ENCODE measurements around the gene SGK1.
A peak's percentile ranks its signal among the peaks of the same experiment; 100 is the strongest.
"Not testable (repeated sequence)": the region's sequence is repeated elsewhere in the genome, so short reads cannot be mapped to it uniquely, and the experiment has no call there.

The SGK1 gene

DNA sequence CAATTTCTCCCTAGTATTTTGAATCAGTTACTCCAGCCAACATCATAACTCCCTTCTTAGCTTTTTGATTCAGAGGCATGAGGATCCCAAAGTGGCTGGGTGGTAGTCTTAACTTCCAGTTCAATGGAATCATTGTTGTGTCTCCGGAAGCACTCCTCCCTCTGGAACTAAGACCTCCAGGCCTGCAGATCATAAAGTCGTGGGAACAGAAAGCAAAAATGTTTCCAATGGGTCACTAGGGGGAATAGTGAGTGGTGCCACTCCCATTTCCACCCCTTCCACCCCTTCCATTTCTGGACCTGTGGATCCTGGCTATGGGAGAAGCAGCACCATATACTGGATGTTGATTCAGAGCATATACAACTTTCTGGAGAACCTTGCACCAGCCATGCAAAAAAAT, 130.8 kb downstream of the SGK1 start:
- no peak for DNase-seq (ENCODE audit: low spot score)

DNA sequence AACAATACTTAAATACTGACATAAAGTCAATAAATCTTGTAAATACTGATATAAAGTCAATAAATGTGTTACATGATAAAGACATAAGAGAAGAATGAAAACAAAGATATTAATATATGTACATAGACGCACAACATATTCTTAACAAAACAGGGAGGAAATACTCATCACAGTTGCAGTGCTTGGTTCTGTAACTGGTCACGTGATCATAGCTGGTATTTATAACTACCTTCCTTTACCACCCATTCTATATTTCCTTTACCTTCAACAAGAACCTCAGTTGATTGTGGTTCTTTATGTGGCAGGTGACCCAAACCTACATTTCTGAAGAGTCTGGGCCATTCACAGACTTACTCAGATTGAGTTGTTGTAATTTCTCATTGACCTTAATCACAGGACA, 131.6 kb downstream of the SGK1 start:
- no peak for DNase-seq (ENCODE audit: low spot score)

DNA sequence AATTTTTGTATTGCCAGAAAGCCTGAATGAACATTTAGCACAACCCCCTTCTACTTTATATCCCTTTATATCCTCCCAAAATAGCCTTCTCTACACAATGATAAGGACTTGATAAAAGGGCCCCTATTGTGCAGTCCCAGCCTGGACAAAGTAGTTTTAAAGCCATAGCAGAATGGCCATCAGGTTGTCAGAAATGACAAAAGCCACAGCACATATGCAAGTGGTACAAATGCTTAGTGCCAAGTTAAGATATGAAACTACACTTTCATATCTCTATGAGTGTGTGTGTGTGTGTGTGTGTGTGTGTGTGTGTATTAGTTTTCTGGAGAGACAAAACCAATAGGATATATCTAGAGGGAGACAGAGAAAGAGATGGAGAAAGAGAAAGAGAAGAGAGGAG, 132.6 kb downstream of the SGK1 start:
- no peak for DNase-seq (ENCODE audit: low spot score)

DNA sequence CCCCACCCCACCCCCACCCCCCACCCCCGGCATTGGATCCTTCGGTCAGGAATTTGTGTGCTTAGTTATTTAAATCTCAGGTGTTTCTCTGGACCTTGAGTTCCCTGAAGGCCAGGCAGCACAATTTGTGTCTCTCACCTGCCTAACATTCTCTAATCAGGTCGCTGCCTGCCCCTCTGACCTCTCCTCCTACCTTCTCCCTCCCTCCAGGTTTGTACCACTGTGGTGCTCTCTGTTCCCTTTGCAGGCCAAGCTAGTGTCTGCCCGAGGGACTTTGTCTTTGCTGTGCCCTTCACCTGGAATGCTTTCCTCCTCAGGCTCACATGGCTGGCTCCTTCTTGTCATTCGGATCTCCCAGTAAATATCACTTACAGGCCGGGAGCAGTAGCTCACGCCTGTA, 134.1 kb downstream of the SGK1 start:
- no peak for DNase-seq (ENCODE audit: low spot score)

DNA sequence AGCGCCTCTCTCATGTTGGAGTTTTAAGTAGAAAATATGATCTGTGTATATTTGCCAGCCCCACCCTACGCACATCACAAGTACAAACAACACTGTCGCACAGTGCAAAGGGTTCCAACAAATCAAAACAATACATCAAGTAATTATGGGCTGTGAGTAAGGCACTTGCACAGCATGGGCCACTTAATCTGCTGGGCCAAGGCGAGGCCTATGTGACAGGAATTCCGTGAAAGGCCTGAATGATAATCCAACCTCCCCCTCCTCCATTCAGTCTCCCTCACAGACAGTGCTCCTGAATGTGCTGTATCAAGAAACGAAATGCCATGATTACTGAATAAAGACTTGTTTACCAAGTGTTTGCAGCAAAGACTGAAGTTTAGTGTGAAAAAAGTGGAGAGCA, 135.4 kb downstream of the SGK1 start:
- no peak for DNase-seq (ENCODE audit: low spot score)

DNA sequence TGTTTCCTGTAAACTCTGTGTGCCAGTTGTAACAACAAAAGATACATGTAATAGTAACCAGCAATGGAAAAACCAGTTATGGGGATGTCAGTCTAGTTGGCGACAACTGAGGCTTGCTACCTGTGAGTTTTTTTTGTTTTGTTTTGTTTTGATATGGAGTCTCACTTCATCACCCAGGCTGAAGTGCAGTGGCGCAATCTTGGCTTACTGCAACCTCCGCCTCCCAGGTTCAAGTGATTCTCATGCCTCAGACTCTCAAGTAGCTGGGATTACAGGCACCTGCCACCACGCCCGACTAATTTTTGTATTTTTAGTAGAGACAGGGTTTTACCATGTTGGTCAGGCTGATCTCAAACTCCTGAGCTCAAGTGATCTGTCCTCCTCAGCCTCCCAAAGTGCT, 136.2 kb downstream of the SGK1 start:
- not testable (repeated sequence) for DNase-seq (ENCODE audit: low spot score)

DNA sequence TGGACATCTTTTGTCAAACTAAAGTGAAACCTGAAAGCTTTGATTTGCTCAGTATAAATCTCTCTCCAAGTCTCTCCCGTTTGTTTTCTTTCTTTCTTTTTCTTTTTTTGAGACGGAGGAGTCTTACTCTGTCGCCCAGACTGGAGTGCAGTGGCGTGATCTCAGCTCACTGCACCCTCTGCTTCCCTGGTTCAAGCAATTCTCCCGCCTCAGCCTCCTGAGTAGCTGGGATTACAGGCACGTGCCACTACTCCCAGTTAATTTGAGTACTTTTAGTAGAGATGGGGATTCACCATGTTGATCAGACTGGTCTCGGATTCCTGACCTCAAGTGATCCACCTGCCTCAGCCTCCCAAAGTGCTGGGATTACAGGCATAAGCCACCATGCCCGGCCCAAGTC, 136.7 kb downstream of the SGK1 start:
- DNase-seq (ENCODE audit: low spot score): not testable (repeated sequence)

DNA sequence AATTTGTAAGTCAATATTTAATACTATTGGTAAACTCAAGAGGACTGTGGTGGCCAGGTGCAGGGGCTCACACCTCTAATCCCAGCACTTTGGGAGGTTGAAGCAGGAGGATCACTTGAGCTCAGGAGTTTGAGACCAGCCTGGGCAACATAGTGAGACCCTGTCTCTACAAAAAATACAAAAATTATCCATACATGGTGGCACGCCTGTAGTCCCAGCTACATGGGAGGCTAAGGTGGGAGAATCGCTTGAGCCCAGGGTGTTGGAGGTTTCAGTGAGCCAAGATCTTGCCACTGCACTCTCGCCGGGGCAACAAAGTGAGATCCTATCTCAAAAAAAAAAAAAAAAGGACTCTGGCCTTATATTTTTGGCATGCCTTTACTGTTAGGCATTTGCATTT, 137.4 kb downstream of the SGK1 start:
- DNase-seq (ENCODE audit: low spot score): not testable (repeated sequence)

DNA sequence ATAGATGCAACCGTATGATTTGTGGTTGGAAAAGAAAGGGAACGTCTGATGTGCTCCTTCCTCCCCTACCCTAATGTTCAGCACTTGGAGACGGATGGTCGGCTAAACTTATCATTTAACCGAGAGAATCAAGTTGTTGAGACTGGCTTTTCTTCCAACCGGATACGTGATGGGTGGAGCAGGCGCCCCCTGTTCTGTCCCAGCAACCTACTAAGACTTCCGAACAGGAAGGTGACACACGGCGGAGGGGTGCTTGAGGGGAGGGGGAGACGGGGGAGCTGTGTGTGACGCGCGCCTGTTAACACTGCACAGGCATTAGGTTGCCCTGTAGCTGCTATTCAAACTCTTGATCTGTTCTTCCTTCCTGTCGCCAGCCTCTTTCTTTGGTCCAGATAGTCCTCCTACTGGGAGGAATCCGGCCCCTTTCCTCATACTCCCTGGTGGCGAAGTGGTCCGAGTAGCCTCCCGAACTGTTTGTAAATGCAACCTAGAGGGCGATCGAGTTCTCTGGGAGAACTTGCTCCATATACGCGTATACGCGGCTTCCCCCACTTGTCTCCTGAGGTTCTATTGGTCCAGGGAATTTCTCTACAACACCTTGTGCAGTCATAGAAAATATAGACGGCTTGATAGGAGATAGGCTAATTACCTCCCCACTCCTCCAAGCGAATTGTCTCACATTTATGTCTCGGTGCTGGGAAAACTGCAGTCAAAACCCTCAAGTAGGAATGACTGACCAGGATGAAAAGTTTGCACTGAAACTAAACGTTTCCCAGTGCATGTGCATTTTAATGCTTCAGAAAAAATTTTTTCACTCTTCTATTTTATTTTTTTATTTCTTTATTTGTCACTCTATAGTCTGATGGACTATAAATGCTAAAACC, 139.5 kb downstream of the SGK1 start:
- DNase-seq (ENCODE audit: low spot score): peak; percentile 93

DNA sequence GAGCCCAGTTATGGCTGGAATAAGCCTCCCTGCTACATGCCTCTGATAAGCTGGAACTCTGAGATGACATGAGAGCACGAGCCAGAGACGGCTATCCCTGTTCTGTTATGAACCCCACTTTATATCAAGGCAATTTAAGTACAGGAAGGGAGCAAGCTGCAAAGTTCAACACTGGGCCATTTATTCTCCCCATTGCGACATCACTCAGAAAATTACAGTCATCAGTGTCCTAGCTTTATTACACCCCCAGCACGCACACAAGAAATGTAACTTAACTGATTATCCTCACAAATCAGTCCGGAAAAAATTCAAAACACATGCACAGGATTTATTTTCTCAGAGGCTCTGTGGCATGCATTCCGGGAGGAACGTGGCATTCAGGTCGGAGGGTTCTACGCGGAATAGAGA, 140.2 kb downstream of the SGK1 start:
- DNase-seq (ENCODE audit: low spot score): no peak

DNA sequence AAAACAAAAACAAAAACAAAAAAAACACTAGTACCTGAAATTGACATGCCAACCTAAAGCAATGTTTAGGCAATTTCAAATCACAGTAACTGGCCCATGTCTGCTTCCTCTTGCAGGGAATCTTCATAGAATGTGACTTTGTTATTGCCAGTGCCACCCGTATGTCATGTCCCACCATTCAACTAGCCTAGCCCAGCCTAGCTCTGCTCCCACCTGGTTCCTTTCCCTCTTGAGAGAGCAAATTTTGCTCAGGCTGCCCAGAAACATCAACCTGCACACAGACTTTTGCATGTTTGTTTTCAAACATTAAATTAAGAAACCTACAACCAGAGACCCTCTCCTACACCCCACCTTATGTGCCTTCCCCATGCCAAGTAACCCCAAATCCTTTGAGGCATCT, 140.7 kb downstream of the SGK1 start:
- DNase-seq (ENCODE audit: low spot score): no peak

DNA sequence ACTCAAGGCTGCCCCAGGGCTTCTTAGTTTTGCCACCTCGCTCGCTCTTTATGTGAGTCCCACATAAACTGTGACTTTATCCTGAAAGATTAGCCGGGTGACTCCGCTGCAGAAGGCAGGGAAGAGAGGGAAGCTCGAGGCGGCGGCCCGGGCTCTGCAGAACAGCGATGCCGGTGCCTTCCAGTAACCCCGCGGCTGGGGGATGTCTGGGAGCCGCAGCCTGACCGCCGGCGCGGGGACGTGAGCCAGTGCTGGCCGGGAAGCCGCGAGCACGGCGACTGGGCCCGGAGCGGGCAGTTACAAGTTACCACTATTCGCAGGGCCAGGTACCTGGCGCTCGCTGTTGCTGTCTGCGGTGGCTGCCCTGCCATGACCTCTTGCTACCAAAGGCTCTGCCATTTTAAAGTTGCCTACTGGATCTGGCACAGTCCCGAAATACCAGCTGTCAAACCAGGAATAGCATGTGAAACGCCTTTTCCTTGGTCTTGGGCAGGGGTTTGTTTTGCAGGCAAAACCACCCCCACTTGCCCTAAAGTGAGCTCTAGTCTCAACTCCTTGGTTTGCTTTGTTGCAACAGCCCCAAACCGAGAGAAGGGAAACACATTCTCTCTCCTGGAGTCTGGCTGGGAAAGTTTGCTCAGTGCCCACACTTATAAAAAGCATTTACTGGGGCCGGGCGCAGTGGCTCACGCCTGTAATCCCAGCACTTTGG, 141.5 kb downstream of the SGK1 start:
- peak; percentile 72 for DNase-seq (ENCODE audit: low spot score)

DNA sequence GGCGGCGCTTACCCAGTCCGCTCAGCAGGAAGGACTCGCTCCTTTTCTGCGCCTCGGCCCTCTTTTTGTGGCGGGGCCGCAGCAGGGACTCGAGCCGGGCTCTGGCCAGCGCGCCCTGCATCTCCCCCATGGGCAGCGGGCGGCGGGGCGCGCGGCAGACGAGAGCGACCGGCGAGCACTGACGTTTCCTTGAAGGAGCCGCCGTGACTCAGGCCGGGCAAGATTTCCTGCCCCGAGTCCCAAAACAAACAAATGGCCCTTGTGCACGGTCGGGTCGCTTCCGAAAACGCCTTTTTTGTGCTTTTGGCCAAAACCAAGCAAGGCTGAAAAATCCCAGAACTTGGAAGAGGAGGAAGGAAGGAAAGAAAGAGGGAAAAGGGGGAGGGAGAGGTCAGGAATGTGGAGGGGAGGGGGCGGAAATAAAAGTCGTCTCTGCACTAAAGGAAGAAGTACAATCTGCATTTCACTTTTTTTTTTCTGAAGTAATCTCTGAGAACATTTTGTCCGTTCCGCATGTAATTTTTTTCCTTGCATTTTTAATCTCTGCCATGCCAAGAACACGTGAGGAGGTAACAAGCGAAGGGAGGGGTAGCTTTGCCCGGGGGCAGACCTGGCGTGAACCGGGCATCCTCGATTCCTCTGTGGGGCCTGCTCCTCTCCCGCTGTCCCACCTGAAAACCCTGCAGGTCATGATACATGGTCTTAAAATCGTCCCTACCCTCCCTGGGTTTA, 142.2 kb downstream of the SGK1 start:
- DNase-seq (ENCODE audit: low spot score): no peak

DNA sequence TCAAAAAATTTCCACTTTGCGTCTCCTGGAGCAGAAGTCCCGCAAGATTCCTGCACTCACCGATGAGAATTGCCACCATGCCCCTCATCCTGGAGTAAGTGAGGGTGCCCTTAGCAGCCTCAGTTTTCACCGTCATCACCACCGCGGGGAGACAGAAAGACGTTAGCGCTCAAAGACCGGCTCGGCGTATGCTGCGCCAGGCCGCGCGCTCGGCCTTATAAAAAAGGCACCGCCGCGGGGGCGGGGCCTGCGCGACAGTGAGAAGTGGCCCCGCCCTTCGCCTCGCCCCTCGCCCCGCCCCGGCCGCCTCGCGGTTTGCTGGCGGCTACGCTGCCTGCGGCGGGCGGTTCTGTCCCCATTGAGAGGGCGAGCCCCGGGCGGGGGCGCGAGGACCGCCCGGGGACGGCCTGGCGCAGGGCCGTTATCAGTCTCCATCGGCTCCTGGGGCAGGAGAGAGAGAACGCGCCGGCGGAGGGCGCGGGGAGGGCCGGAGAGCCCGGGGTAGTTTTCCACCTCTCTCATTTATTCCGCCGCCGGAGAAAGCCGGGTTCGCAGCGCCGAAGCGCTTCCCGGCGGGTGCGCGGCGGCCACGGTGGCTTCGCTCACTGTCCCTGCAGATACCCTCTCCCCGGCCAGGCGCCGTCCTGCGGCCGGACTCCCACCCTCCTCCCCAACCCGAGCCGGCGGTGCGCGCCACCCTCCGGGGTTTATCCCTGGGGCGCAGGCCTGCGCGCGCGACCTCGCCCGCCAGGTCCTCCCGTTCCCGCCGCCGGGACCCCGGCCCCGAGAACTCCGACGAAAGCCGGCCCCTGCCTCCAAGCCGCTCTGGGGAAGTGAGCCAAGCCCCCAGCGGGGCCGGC, 143.0 kb downstream of the SGK1 start:
- peak; percentile 96 for DNase-seq (ENCODE audit: low spot score)

DNA sequence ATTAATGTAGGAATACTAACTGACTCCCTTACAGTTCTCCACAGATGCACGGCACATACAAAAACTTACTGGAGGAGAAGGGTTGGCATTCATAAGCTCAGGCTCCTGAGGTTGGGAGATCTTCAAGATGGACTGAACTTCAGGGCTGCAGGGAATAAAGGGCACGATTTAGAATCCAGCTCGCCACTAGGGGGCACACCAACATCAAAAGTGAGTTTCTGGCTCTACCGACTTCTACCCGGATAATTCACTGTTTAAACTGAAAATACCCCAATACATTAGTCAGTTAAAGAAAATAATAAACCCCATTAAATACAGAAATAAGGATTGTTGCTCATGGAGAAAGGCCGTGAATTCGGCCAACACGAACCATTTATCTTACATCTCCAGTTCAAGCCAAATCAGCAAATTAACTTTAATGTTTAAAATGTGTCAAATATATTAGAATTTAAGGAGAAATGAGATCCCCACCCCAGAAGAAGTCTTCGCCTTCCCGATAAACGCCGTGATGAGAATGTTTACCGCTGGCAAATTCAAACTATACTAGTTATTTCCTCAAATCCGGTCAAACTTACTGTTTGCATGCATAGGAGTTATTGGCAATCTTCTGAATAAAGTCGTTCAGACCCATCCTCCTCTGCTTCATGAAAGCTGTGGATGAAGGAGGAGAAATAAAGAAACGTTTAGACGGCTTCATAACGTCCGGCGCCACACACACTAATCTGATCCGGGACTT, 143.8 kb downstream of the SGK1 start:
- peak; percentile 92 for DNase-seq (ENCODE audit: low spot score)

DNA sequence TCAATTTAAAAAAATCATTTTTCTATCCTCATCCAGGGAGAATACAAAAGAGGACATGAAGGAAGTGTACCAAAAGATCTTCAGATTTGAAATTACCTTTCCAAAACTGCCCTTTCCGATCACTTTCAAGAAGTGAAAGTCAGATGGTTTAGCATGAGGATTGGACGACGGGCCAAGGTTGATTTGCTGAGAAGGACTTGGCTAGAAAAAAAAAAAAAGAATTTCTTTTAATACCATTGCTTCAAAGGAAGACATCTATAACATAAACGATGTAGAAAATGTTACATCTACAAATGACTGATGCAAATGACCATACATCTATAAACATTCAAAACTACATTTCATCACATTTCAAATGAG, 144.6 kb downstream of the SGK1 start:
- DNase-seq (ENCODE audit: low spot score): no peak

DNA sequence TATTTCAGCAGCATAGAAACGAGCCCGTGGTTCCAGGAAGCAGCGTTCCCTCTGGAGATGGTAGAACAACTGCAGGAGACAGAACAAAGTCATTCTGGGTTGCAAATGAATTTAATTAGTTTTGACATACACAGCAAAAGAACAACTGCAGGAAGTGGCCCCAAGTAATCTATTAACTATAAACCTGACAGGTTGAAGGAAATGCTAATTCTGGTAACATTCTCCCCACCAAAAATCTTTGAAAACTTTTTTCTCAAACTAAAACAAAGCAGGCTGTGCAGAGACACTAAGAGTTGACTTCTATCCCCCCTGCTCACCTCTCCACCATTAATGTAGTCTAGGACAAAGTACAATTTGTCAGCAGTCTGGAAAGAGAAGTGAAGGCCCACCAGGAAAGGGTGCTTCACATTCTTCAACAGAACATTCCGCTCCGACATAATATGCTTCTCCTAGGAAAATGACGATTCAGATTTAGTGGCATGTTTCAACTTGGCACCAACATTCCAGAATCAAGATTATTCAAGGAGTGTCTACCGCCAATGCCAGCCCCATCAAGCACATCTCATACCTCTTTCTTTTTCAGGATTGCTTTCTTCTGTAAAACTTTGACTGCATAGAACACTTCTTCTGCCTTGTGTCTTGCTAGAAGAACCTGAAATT, 145.1 kb downstream of the SGK1 start:
- no peak for DNase-seq (ENCODE audit: low spot score)

DNA sequence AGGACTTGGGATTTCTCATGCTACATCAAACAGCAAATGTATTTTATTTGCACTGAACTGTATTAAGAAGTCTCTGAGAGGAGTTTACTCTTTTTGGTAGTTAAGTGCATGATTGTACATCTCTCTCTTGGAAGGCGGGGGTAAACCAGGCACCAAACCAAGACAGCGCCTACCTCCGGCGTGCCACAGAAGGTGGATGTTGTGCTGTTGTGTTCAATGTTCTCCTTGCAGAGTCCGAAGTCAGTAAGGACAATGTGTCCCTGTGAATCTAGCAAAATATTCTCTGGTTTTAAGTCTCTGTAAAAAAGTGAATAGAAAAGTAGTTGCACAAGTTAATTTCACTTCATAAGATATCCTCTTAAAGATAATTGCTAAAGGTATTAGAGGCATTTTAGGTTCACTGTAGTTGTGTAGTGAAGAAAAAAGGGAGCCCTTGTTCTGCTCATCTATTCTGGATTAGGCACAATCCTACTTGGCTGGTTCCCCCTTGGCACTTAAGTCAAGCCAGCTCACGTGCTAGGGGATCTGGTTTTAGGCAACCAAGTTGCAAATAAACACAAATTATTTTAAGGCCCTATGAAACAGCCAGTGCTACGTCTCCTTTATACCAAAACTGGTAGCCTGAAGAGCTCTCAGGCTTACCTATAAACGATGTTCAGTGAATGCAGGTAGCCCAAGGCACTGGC, 145.7 kb downstream of the SGK1 start:
- no peak for DNase-seq (ENCODE audit: low spot score)

DNA sequence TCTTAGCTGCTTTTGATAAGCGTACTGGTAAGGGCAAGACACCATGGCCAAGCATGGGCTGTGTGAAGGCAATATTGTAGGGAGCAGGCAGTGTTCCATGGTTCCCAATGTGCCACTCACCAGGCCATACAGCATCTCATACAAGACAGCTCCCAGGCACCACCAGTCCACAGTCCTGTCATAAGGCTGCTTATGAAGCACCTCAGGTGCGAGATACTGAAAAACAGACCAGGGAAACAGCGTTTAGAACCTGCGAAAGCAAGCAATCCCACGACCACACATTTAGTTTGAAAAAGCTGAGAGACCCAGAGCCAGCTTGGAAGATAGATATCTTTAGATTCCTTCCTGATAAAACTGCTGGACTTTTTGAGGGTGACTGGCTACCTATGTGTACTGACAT, 146.4 kb downstream of the SGK1 start:
- no peak for DNase-seq (ENCODE audit: low spot score)

DNA sequence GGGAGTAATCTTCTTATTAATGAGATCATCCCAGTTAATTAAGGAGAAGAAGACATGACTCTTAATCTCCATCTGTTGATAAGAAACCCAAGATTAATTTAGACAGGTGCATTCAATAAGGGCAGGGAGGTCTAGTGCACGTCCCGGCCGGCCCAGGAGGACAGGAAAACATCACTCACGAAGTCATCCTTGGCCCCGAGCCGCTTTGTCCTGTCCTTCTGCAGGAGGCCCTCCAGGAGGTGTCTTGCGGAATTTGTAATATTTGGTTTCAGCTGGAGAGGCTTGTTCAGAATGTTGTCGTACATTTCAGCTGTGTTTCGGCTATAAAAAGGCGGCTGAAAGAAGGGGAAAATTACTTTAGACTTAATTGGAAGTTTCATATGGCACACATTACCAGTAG, 147.1 kb downstream of the SGK1 start:
- no peak for DNase-seq (ENCODE audit: low spot score)

Data from globus pallidus (tissue), 1 donor.